IMR-90 (cell line): Measurements from ENCODE around the gene DACT2. TPM values are rescaled to one million over a fixed set of nuclear protein-coding genes. Genes with fewer than 3 reads are reported as not detected.

Source experiments
- ATAC-seq: fragments of 200-7000 bp; cut with Tn5 transposase; 2 replicates; pipeline ENCODE4 v1.9.1; 2020; ENCODE audit warnings: low read depth, mild to moderate bottlenecking, moderate library complexity
- BruUV-seq: library from RNA; stranded (reverse); fragments of 400-500 nt; replicated peaks from 2 replicates; lab custom pipeline; 2021; lab: Mats Ljungman, UMichigan
- CTCF ChIA-PET: fragments of 300-600 bp; formaldehyde crosslinking; extraction: SDS; loops from one replicate; lab custom pipeline; 2021; ENCODE audit warnings: antibody characterized with exemption; lab: Yijun Ruan, JAX
- POLR2A ChIA-PET: fragments of 300-600 bp; sonication (Branson Sonifier 250); formaldehyde crosslinking; loops from one replicate; lab custom pipeline; 2022; ENCODE audit warnings: antibody characterized with exemption; ENCODE audit not compliant: unreplicated experiment; lab: Charles Lee
- DNase-seq: peaks from one replicate; pipeline ENCODE4 v3.0.0; 2013
- H2AFZ ChIP-seq: replicated peaks from 2 replicates; pipeline ENCODE3; 2013; ENCODE audit warnings: low read length, mild to moderate bottlenecking; ENCODE audit not compliant: poor library complexity
- H2AK5ac ChIP-seq: 2 replicates; pipeline ENCODE4 v1.6.1; 2013; ENCODE audit warnings: low read depth, low read length, inconsistent platforms
- H2AK9ac ChIP-seq: replicated peaks from 2 replicates; pipeline ENCODE3; 2013; ENCODE audit warnings: mild to moderate bottlenecking, low read depth, low read length, moderate library complexity; ENCODE audit not compliant: poor library complexity
- H2BK120ac ChIP-seq: 2 replicates; pipeline ENCODE4 v1.6.1; 2013; ENCODE audit warnings: low read depth, low read length, inconsistent platforms
- H2BK15ac ChIP-seq: 3 replicates; pipeline ENCODE4 v1.6.1; 2013; ENCODE audit warnings: low read depth, low read length, inconsistent platforms
- H2BK20ac ChIP-seq: 2 replicates; pipeline ENCODE4 v1.6.1; 2013; ENCODE audit warnings: low read depth, mild to moderate bottlenecking, inconsistent platforms, low read length, moderate library complexity
- H2BK5ac ChIP-seq: 2 replicates; pipeline ENCODE4 v1.6.1; 2013; ENCODE audit warnings: mild to moderate bottlenecking, low read depth, low read length, inconsistent platforms; ENCODE audit not compliant: poor library complexity, severe bottlenecking
- H3K14ac ChIP-seq: replicated peaks from 2 replicates; pipeline ENCODE4 v1.6.1; 2013; ENCODE audit warnings: low read depth, low read length, inconsistent platforms
- H3K18ac ChIP-seq: 2 replicates; pipeline ENCODE4 v1.6.1; 2013; ENCODE audit warnings: low read depth, low read length, control low read depth
- H3K23ac ChIP-seq: 2 replicates; pipeline ENCODE4 v1.6.1; 2013; ENCODE audit warnings: low read depth, low read length, inconsistent platforms
- H3K27ac ChIP-seq: 2 replicates; pipeline ENCODE4 v1.5.1; 2013; ENCODE audit warnings: mild to moderate bottlenecking, control low read depth, low read length; ENCODE audit not compliant: insufficient read depth
- H3K27me3 ChIP-seq: 2 replicates; pipeline ENCODE4 v1.6.1; 2013; ENCODE audit warnings: low read length; ENCODE audit not compliant: control insufficient read depth, insufficient read depth
- H3K36me3 ChIP-seq: 2 replicates; pipeline ENCODE4 v1.6.1; 2013; ENCODE audit warnings: low read length, mixed read lengths; ENCODE audit not compliant: control insufficient read depth, insufficient read depth
- H3K4ac ChIP-seq: 2 replicates; pipeline ENCODE4 v1.6.1; 2013; ENCODE audit warnings: low read depth, low read length, inconsistent platforms
- H3K4me1 ChIP-seq: 2 replicates; pipeline ENCODE4 v1.6.1; 2013; ENCODE audit warnings: low read length, mixed read lengths; ENCODE audit not compliant: control insufficient read depth, insufficient read depth
- H3K4me2 ChIP-seq: 2 replicates; pipeline ENCODE4 v1.6.1; 2013; ENCODE audit warnings: low read depth, mild to moderate bottlenecking, control low read depth, low read length, moderate library complexity
- H3K4me3 ChIP-seq: 2 replicates; pipeline ENCODE4 v1.5.1; 2013; ENCODE audit warnings: low read depth, mild to moderate bottlenecking, control low read depth, low read length, moderate library complexity; ENCODE audit not compliant: insufficient read depth
- H3K56ac ChIP-seq: 2 replicates; pipeline ENCODE4 v1.6.1; 2013; ENCODE audit warnings: low read length, inconsistent platforms; ENCODE audit not compliant: insufficient read depth; ENCODE audit errors: extremely low read depth
- H3K79me1 ChIP-seq, 2 experiments: 2 replicates each; pipeline ENCODE4 v1.6.1; 2013; ENCODE audit warnings: low read length in 2 of 2, inconsistent platforms in 1 of 2, low read depth in 1 of 2
- H3K9ac ChIP-seq: 2 replicates; pipeline ENCODE4 v1.6.1; 2013; ENCODE audit warnings: low read depth, low read length, control low read depth
- H3K9me1 ChIP-seq: 2 replicates; pipeline ENCODE4 v1.6.1; 2013; ENCODE audit warnings: low read length, inconsistent platforms; ENCODE audit not compliant: insufficient read depth
- H3K9me3 ChIP-seq: 2 replicates; pipeline ENCODE4 v1.6.1; 2013; ENCODE audit warnings: low read length; ENCODE audit not compliant: control insufficient read depth, insufficient read depth
- H4K20me1 ChIP-seq: 2 replicates; pipeline ENCODE4 v1.6.1; 2013; ENCODE audit warnings: low read length, inconsistent platforms; ENCODE audit not compliant: insufficient read depth
- H4K5ac ChIP-seq: 2 replicates; pipeline ENCODE4 v1.6.1; 2013; ENCODE audit warnings: mild to moderate bottlenecking, low read depth, low read length, control low read depth
- H4K8ac ChIP-seq, 2 experiments: 2 replicates each; pipeline ENCODE4 v1.6.1; 2013; ENCODE audit warnings: low read depth in 2 of 2, low read length in 2 of 2, control low read depth in 1 of 2, inconsistent platforms in 1 of 2
- H4K91ac ChIP-seq: 2 replicates; pipeline ENCODE4 v1.6.1; 2013; ENCODE audit warnings: low read depth, low read length, inconsistent platforms; ENCODE audit not compliant: insufficient read depth
- BHLHE40 ChIP-seq: fragments of 150-350 bp; IDR thresholded peaks from 2 replicates; pipeline ENCODE4 v1.6.1; 2016; ENCODE audit warnings: mild to moderate bottlenecking, low read depth, low read length
- CEBPB ChIP-seq: IDR thresholded peaks from 2 replicates; pipeline ENCODE4 v1.6.1; 2012; ENCODE audit warnings: low read depth, low read length, improper control_type of control experiment
- CHD1 ChIP-seq: IDR thresholded peaks from 2 replicates; pipeline ENCODE4 v1.6.1; 2012; ENCODE audit warnings: low read depth, low read length, improper control_type of control experiment
- CTCF ChIP-seq: conservative IDR thresholded peaks from 2 replicates; pipeline ENCODE4 v1.5.1; 2012; ENCODE audit warnings: mild to moderate bottlenecking, low read depth, low read length, improper control_type of control experiment
- FOS ChIP-seq: fragments of 150-350 bp; IDR thresholded peaks from 2 replicates; pipeline ENCODE4 v1.6.1; 2016; ENCODE audit warnings: low read depth, low read length
- MAFK ChIP-seq: IDR thresholded peaks from 2 replicates; pipeline ENCODE4 v1.6.1; 2012; ENCODE audit warnings: low read depth, low read length, improper control_type of control experiment
- POLR2A ChIP-seq: IDR thresholded peaks from 2 replicates; pipeline ENCODE4 v1.6.1; 2012; ENCODE audit warnings: mild to moderate bottlenecking, low read depth, low read length
- RCOR1 ChIP-seq: IDR thresholded peaks from 2 replicates; pipeline ENCODE4 v1.6.1; 2012; ENCODE audit warnings: mild to moderate bottlenecking, low read length, improper control_type of control experiment; ENCODE audit not compliant: insufficient replicate concordance
- RFX5 ChIP-seq: IDR thresholded peaks from 2 replicates; pipeline ENCODE4 v1.8.0; 2012; ENCODE audit warnings: low read depth, mild to moderate bottlenecking, low read length, moderate library complexity
- USF2 ChIP-seq: fragments of 150-350 bp; IDR thresholded peaks from 2 replicates; pipeline ENCODE4 v1.6.1; 2017; ENCODE audit warnings: mild to moderate bottlenecking, antibody characterized with exemption, low read length, low read depth
- WGBS, 2 experiments: methylation state at CpG; one replicate each; pipeline versions ENCODE4 v1.1.5 to v1.1.7; 2013; ENCODE audit warnings: missing lambda C conversion rate in 2 of 2; ENCODE audit not compliant: insufficient read length in 1 of 2; ENCODE audit errors: extremely low coverage in 2 of 2; 5-methylcytosine and 5-hydroxymethylcytosine counted together
- dilution Hi-C: fragments of 300-500 bp; cut with HindIII; formaldehyde crosslinking; loops from one replicate; pipeline ENCODE4 v1.14.3; 2018; ENCODE audit warnings: low sequenced_read_pairs; ENCODE audit not compliant: unreplicated experiment
- in situ Hi-C: fragments of 300-500 bp; cut with MboI; formaldehyde crosslinking; loops from 3 replicates; pipeline ENCODE4 v1.14.3; 2019; ENCODE audit warnings: low sequenced_read_pairs, inconsistent platforms, mixed read lengths
- intact Hi-C: fragments of 100-400 bp; cut with micrococcal nuclease; formaldehyde crosslinking; loops from 2 replicates; pipeline ENCODE4 v1.10.0; 2022
- polyA plus RNA-seq, 3 experiments: library from polyadenylated mRNA; depleted of rRNA; stranded (reverse); fragments of >200 nt; gene quantifications; 2 replicates each; pipeline ENCODE4 v1.2.3, GENCODE V29; 2012; ENCODE audit warnings: low replicate concordance in 1 of 3
- total RNA-seq: library from RNA; depleted of rRNA; stranded (reverse); fragments of >200 nt; gene quantifications from 2 replicates; pipeline ENCODE4 v1.2.3, GENCODE V29; 2012

DACT2 gene
- total and polyA plus RNA-seq, 2 of the 4 experiments (the other 2 are of a cell fraction) = not detected

GRCh38 chr6:168361766-168362165 is 42.2 kb upstream of the DACT2 start:
- dilution Hi-C loops (no loop called here), intact Hi-C loops (no loop called here), in situ Hi-C loops (no loop called here)
- H3K9me1 ChIP-seq = no peaks in the 10 kb centered on the region
- no peak overlapping the region for H4K91ac ChIP-seq
- DNase-seq = no peak
- no peak overlapping the region for H3K9ac ChIP-seq
- no peak overlapping the region for H4K8ac ChIP-seq
- no peak for TF ChIP-seq RFX5
- no peak for TF ChIP-seq CHD1
- TF ChIP-seq BHLHE40 = no peak
- TF ChIP-seq USF2 = no peak
- no peak for TF ChIP-seq CEBPB
- TF ChIP-seq MAFK = no peak
- TF ChIP-seq CTCF = no peak
- TF ChIP-seq FOS = no peak
- no peak for TF ChIP-seq RCOR1
- no peak for TF ChIP-seq POLR2A
- H2BK15ac ChIP-seq = no peak overlapping the region
- H3K18ac ChIP-seq = no peak overlapping the region
- no peaks in the 10 kb centered on the region for H3K27me3 ChIP-seq
- H3K27ac ChIP-seq = no peak overlapping the region
- H3K56ac ChIP-seq = no peak overlapping the region
- 88% methylated on average over 4 of the region's 9 CpGs; no CpG with 5 or more reads in 1 of the 2 experiments for WGBS, 2 experiments
- no peak overlapping the region for H2BK5ac ChIP-seq
- no peak overlapping the region for H3K4me2 ChIP-seq
- no peak overlapping the region for H3K4ac ChIP-seq
- H3K23ac ChIP-seq = no peak overlapping the region
- BruUV-seq = no TSS peak
- no peak overlapping the region for H4K5ac ChIP-seq
- H3K4me1 ChIP-seq = no peaks in the 10 kb centered on the region
- no peak overlapping the region for H2AK5ac ChIP-seq
- no peak for ATAC-seq
- peaks cover 23% of the 10 kb centered on the region for H3K9me3 ChIP-seq
- no peak overlapping the region for H2BK20ac ChIP-seq
- no peak overlapping the region for H2AK9ac ChIP-seq
- no peaks in the 10 kb centered on the region for H3K79me1 ChIP-seq
- no peak overlapping the region for H3K4me3 ChIP-seq
- H2BK120ac ChIP-seq = no peak overlapping the region
- H3K36me3 ChIP-seq = no peaks in the 10 kb centered on the region
- ChIA-PET CTCF (no interaction called here), POLR2A (no interaction called here)
- H4K20me1 ChIP-seq = no peaks in the 10 kb centered on the region
- H3K14ac ChIP-seq = no peak overlapping the region
- H2AFZ ChIP-seq = no peak overlapping the region
